22Rv1 (cell line): ENCODE data around the gene ZBTB20.

Source experiments
- H3K27ac ChIP-seq: fragments of 450-650 bp; 2 replicates; pipeline ENCODE4 v1.5.1; 2017
- ZFX ChIP-seq: fragments of 450-650 bp; IDR thresholded peaks from 2 replicates; pipeline ENCODE4 v1.6.1; 2017; ENCODE audit warnings: antibody characterized with exemption, borderline replicate concordance
- TF ChIP-seq, protein P1 (sequence below): fragments of 450-650 bp; IDR thresholded peaks from 2 replicates; pipeline ENCODE4 v1.5.1; 2017; ENCODE audit warnings: mild to moderate bottlenecking

Gene ZBTB20

GRCh38 chr3:114441386-114441785 lies 705.7 kb downstream of the ZBTB20 start:
- TF ChIP-seq, protein P1, sequence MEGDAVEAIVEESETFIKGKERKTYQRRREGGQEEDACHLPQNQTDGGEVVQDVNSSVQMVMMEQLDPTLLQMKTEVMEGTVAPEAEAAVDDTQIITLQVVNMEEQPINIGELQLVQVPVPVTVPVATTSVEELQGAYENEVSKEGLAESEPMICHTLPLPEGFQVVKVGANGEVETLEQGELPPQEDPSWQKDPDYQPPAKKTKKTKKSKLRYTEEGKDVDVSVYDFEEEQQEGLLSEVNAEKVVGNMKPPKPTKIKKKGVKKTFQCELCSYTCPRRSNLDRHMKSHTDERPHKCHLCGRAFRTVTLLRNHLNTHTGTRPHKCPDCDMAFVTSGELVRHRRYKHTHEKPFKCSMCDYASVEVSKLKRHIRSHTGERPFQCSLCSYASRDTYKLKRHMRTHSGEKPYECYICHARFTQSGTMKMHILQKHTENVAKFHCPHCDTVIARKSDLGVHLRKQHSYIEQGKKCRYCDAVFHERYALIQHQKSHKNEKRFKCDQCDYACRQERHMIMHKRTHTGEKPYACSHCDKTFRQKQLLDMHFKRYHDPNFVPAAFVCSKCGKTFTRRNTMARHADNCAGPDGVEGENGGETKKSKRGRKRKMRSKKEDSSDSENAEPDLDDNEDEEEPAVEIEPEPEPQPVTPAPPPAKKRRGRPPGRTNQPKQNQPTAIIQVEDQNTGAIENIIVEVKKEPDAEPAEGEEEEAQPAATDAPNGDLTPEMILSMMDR, result no peak
- TF ChIP-seq ZFX, result no peak
- no peak overlapping the region for H3K27ac ChIP-seq

GRCh38 chr3:114440700-114441099 lies 706.4 kb downstream of the ZBTB20 start:
- no peak for TF ChIP-seq ZFX
- TF ChIP-seq, protein P1, result no peak
- no peak overlapping the region for H3K27ac ChIP-seq

DNA sequence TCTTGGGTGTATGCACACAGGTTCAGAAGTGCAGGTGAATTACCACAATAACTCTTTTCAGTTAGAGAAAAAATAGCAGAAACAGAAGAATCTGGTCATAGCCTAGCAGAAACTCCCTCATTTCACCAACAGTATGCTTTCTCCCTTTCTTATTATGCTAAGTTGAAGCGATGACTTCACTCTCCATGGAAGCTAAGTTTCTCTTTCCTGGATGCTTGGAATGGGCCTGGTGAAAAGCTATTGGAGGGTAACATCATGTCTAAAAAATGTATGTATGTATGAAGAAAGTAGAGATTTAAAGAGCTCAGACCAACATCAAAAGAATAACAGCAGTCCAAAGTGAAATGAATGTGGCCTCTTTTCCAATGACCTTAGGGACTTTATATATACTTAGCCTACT lies 707.8 kb downstream of the ZBTB20 start:
- TF ChIP-seq, protein P1, result no peak
- TF ChIP-seq ZFX, result no peak

GRCh38 chr3:114437897-114438296 lies 709.2 kb downstream of the ZBTB20 start:
- TF ChIP-seq, protein P1, result no peak
- TF ChIP-seq ZFX, result no peak
- no peak overlapping the region for H3K27ac ChIP-seq

More for the DNA sequence above, 707.8 kb downstream of the ZBTB20 start:
- H3K27ac ChIP-seq, result no peak overlapping the region

GRCh38 chr3:114436182-114436581 lies 710.9 kb downstream of the ZBTB20 start:
- H3K27ac ChIP-seq, result no peak overlapping the region
- TF ChIP-seq, protein P1, result no peak
- TF ChIP-seq ZFX, result no peak

DNA sequence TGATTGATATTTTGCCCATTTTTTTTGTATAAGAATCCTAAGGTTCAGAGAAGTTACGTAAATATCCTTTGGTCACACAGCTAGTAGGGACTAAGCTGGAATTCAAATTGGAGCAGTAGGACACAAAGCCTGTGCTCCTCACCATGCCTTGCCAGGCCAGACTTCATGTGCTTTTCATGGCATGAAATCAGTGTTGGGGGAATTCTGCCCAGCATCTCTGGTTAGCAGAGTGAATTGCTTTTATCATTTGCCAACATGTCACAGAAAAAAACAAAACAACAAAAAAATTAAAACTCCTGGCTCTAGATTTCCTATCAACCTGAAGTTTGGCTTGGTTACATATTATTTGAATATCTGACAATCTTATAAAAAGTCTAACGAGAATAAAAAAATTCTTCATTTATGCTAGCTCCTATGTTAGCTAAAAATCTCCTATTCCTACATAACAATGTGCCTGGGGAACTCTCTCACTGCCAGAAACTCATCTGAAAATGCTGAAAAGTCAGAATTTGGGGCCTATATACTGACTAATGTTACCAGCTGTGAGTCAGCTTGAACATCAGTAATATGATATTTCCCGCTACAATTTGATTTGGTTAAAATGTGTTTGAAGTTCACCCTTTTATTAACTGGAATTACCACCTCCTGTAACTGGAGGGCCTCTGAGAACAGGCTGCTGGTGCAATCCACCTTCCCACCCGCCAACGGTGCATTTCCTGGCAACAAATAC lies 711.5 kb downstream of the ZBTB20 start:
- TF ChIP-seq, protein P1, result no peak
- no peak for TF ChIP-seq ZFX
- no peak overlapping the region for H3K27ac ChIP-seq

- no peak overlapping the region for H3K27ac ChIP-seq
- TF ChIP-seq, protein P1, result no peak
- TF ChIP-seq ZFX, result no peak
Measured at GRCh38 chr3:114432310-114432709, 714.8 kb downstream of the ZBTB20 start.
